Gastrocnemius medialis (tissue), 4 donors: ENCODE measurements around the gene POP5. TPM values are rescaled to one million over a fixed set of nuclear protein-coding genes. Genes with fewer than 3 reads are reported as not detected.

Experiments
- ATAC-seq, 2 donors: fragments of 150-250 bp; one replicate each; pipeline ENCODE4 v1.9.1; 2016
- DNase-seq, 2 donors: peaks; one replicate each; pipeline ENCODE4 v3.0.0-alpha.2; 2019
- H3K27ac ChIP-seq, 4 donors: fragments of 200-600 bp; sonication (generic); 1 replicate in 1 of 4; 2 replicates in 3 of 4; pipeline ENCODE4 v1.5.1; 2016 to 2018; ENCODE audit warnings: mild to moderate bottlenecking in 2 of 4, moderate library complexity in 1 of 4
- H3K27me3 ChIP-seq, 3 donors: fragments of 200-600 bp; sonication (generic) in 2 of 3; 1 replicate in 1 of 3; 2 replicates in 2 of 3; pipeline versions ENCODE4 v1.5.1 to v1.6.0; 2016 to 2019; ENCODE audit warnings: mild to moderate bottlenecking in 1 of 3, moderate library complexity in 1 of 3
- H3K36me3 ChIP-seq, 2 donors: fragments of 200-600 bp; sonication (generic) in 1 of 2; one replicate each; pipeline ENCODE4 v1.5.1; 2017 to 2018
- H3K4me1 ChIP-seq, 2 donors: fragments of 200-600 bp; sonication (generic) in 1 of 2; one replicate each; pipeline ENCODE4 v1.5.1; 2016 to 2017; ENCODE audit warnings: mild to moderate bottlenecking in 2 of 2
- H3K4me3 ChIP-seq, 4 donors: fragments of 200-600 bp; sonication (generic) in 3 of 4; 1 replicate in 1 of 4; 2 replicates in 3 of 4; pipeline ENCODE4 v1.5.1; 2016 to 2019; ENCODE audit warnings: mild to moderate bottlenecking in 2 of 4
- H3K9me3 ChIP-seq, 3 donors: fragments of 200-600 bp; sonication (generic) in 2 of 3; 1 replicate in 1 of 3; 2 replicates in 2 of 3; pipeline ENCODE4 v1.5.1; 2016 to 2019
- POLR2A ChIP-seq, 2 donors: fragments of 450-650 bp; IDR thresholded peaks; one replicate each; pipeline ENCODE4 v1.6.1; 2017; ENCODE audit warnings: antibody characterized with exemption in 2 of 2, mild to moderate bottlenecking in 2 of 2, moderate library complexity in 2 of 2
- in situ Hi-C, 4 donors: fragments of 200-750 bp; cut with MboI; loops; one replicate each; pipeline versions ENCODE4 v1.15.0 to v1.8.0; 2017; ENCODE audit warnings: low sequenced_read_pairs in 4 of 4
- intact Hi-C: fragments of 100-400 bp; cut with DNase I; formaldehyde crosslinking; loops from one replicate; pipeline ENCODE4 v1.15.1; 2023; ENCODE audit warnings: low total_unique reads
- total RNA-seq, 4 donors: library from RNA; depleted of rRNA; stranded (reverse); fragments of >200 nt; gene quantifications; one replicate each; pipeline versions ENCODE4 v1.1.0 to v1.2.3, GENCODE V29; 2016
- TF ChIP-seq, protein P1 (sequence below), 5 experiments: fragments of 450-650 bp in 3 of 5; fragments of 200-600 bp in 2 of 5; sonication (generic) in 2 of 5; IDR thresholded peaks in 4 of 5; conservative IDR thresholded peaks in 1 of 5; 1 replicate in 4 of 5; 2 replicates in 1 of 5; pipeline ENCODE4 v1.5.1; 2016 to 2019; ENCODE audit warnings: antibody characterized with exemption in 5 of 5, mild to moderate bottlenecking in 3 of 5, moderate library complexity in 3 of 5

The POP5 gene
- total RNA-seq, 4 donors from 2014 or later, result 12.2 to 23.3 (median 15.2) TPM

DNA sequence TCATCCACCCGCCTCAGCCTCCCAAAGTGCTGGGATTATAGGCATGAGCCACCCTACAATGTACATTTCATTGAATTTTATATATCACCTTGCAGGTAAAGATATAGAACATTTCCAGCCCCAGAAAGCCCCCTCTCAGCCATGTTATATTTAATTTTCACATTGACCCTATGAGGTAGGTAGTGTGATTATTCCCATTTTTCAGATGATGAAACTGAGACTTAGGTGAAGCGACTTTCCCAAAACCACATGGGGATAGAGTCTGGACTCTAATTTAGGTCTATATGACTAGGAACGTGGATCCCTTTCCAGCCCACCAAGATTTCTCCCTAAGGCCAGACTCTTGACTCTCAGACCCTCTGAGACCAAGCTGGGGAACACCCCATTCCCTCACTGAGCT, 15.7 kb upstream of the POP5 start:
- ATAC-seq, result no peak
- Histone ChIP-seq H3K36me3 (no peaks in the 10 kb centered on the region), H3K4me1 (peaks cover 0 to 5% of the 10 kb centered on the region in 2 donors), H3K27me3 (no peaks in the 10 kb centered on the region), H3K4me3 (no peak overlapping the region), H3K27ac (no peak overlapping the region), H3K9me3 (no peaks in the 10 kb centered on the region)
- no peak for DNase-seq
- in situ Hi-C loops (no loop called here), intact Hi-C loops (no loop called here)
- no peak for TF ChIP-seq POLR2A (IDR thresholded peaks at IDR 0.05)
- TF ChIP-seq, protein P1, sequence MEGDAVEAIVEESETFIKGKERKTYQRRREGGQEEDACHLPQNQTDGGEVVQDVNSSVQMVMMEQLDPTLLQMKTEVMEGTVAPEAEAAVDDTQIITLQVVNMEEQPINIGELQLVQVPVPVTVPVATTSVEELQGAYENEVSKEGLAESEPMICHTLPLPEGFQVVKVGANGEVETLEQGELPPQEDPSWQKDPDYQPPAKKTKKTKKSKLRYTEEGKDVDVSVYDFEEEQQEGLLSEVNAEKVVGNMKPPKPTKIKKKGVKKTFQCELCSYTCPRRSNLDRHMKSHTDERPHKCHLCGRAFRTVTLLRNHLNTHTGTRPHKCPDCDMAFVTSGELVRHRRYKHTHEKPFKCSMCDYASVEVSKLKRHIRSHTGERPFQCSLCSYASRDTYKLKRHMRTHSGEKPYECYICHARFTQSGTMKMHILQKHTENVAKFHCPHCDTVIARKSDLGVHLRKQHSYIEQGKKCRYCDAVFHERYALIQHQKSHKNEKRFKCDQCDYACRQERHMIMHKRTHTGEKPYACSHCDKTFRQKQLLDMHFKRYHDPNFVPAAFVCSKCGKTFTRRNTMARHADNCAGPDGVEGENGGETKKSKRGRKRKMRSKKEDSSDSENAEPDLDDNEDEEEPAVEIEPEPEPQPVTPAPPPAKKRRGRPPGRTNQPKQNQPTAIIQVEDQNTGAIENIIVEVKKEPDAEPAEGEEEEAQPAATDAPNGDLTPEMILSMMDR (IDR thresholded peaks at IDR 0.05 in 4 of 5, conservative IDR thresholded peaks at IDR 0.05 in 1 of 5), result no peak

DNA sequence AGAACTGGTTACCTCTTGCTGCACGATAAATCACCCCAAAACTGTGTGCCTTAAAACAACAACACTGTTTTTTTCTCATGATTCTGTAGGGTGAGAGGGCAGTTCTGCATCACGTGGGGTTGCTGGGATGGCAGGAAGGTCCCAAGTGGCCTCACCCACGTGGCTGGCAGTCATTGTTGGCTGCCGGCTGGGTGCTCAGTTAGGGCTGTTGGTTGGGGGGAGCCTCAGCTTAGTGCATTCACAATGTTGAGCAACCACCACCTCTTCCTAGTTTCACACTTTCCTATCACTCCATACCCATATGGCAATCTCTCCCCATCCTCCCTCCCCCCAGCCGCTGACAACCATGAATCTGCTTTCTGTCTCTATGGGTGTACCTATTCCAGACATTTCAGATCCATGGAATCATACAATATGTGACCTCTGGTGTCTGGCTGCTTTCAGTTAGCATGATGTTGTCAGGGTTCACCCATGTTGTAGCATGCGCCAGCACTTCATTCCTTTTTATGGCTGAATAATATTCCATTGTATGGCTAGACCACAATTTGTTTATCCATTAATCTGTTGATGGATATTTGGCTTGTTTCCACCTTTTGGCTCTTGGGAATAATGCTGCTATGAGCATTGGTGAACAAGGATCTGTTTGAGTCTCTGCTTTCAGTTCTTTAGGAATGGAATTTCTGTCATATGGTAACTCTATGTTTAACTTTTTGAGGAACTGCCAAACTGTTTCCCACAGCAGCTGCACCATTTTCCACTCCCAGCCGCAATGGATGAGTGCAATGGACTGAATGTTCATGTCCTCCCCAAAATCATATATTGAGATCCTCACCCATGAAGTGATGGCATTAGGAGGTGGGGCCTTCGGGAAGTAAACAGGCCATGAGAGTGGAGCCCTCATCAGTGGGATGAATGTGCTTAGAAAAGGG, 11.2 kb upstream of the POP5 start:
- Histone ChIP-seq H3K36me3 (no peaks in the 10 kb centered on the region), H3K4me3 (no peak overlapping the region), H3K4me1 (peaks cover 15% of the 10 kb centered on the region in 2 donors), H3K27me3 (no peaks in the 10 kb centered on the region), H3K9me3 (no peaks in the 10 kb centered on the region), H3K27ac (no peak overlapping the region)
- TF ChIP-seq, protein P1 (IDR thresholded peaks at IDR 0.05 in 4 of 5, conservative IDR thresholded peaks at IDR 0.05 in 1 of 5), result no peak
- no peak for TF ChIP-seq POLR2A (IDR thresholded peaks at IDR 0.05)
- DNase-seq, result no peak
- ATAC-seq, result no peak
- in situ Hi-C loops, result no loop called here
- intact Hi-C loops, result no loop called here

DNA sequence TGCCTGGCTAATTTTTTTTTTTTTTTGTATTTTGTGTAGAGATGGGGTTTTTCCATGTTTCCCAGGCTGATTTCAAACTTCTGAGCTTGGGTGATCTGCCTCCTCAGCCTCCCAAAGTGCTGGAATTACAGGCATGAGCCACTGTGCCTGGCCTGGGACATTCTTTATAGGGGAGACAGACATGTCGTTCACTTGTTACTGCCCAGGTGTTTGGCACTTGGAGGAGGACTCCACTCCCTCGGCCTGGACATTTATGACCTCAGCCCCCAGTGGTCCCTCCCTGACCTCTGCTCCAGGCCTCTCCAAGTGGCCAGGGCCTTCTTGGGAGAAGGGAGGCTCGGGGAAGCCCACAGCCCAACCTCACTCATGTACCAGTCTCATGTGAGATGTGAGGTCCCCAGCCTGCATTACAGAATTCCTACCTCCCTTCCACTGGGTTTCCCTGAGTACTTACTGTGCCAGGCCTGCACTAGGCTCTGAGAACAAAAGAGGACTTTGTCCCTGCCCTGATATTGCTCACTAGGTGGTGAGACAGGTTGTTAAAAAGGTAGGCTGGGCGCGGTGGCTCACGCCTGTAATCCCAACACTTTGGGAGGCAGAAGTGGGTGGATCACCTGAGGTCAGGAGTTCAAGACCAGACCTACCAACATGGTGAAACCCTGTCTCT, 9.7 kb upstream of the POP5 start:
- Histone ChIP-seq H3K27ac (peak overlapping the region in 1 of 4 donors; percentile 96), H3K9me3 (no peaks in the 10 kb centered on the region), H3K36me3 (no peaks in the 10 kb centered on the region), H3K27me3 (no peaks in the 10 kb centered on the region), H3K4me1 (peaks cover 15% of the 10 kb centered on the region in 2 donors), H3K4me3 (no peak overlapping the region)
- intact Hi-C loops, result no loop called here
- TF ChIP-seq, protein P1 (IDR thresholded peaks at IDR 0.05 in 4 of 5, conservative IDR thresholded peaks at IDR 0.05 in 1 of 5), result no peak
- TF ChIP-seq POLR2A (IDR thresholded peaks at IDR 0.05), result no peak
- DNase-seq, result no peak
- no peak for ATAC-seq
- in situ Hi-C loops, result no loop called here

DNA sequence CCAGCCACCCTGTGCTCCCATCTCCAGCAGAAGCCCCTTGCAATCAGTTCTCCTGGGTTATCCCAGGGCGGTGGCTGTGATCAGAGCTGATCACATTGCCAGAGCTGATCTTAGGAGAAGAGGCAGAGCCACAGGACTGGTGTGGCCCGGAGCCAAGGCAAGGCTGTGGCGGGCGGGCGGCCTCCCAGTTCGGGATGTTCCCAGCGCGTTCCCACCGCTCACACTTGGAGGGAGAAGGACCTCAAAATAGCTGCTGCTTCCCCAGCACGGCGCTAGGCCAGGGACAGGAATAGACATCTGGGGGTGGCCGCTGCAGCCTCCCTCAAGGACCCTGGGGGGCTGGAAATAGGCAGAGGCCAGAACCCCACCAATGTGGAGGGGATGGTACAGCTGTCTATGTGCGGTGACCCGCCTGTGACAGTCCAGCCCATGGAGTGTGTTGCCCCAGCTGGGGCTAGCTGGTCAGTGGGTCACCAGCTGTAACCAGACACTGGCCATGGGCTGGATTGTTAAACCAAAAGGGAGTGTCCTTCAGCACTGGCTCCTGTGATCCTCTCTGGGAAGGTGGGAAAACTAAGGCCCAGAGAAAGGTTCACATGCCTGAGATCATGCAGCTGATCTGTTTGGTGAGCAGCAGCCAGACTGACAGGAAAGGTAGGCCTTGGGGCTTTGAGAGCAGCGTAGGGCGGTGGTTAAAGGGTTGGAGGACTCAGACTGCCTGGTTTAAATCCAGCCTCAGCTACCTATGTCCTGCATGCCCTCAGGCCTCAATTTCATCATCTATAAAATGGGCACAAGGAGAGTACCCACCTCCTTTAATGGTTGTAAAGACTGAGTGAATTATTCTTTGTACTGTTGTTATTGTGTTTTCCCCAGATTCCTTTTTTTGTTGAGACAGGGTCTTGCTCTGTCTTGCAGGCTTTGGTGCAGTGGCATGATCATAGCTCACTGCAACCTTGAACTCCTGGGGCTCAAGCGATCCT, 8.0 kb upstream of the POP5 start:
- peak overlapping the region; percentile 86 to 96 (median 88) for H3K27ac ChIP-seq
- H3K4me1 ChIP-seq, result peaks cover 15 to 21% of the 10 kb centered on the region in 2 donors
- in situ Hi-C loops (loop anchor here (5.0 to 10.0 kb wide), 3 partner anchors 56 to 126 kb away; partner anchors contain the start of genes UNC119B (in 4 of the 4) and CABP1 (in 1 of the 4)), intact Hi-C loops (loop anchor here (2.0 to 10.0 kb wide), 3 partner anchors 98 to 316 kb away; partner anchors contain the start of genes MLEC and SPPL3)
- no peaks in the 10 kb centered on the region for H3K9me3 ChIP-seq
- peak in 1 of 2 donors; percentile 17 for TF ChIP-seq POLR2A (IDR thresholded peaks at IDR 0.05)
- TF ChIP-seq, protein P1 (IDR thresholded peaks at IDR 0.05 in 4 of 5, conservative IDR thresholded peaks at IDR 0.05 in 1 of 5), result no peak
- no peaks in the 10 kb centered on the region for H3K27me3 ChIP-seq
- peak; percentile 81 to 84 for DNase-seq
- H3K4me3 ChIP-seq, result peak overlapping the region in 3 of 4 donors; percentile 14 to 32 (median 23)
- no peaks in the 10 kb centered on the region for H3K36me3 ChIP-seq
- ATAC-seq, result peak; percentile 88 to 95
